NCI-H1930 (cell line): ENCODE measurements around the gene FATE1.
"Not testable (repeated sequence)": the region's sequence is repeated elsewhere in the genome, so short reads cannot be mapped to it uniquely, and the experiment has no call there.

Experiments
- DNase-seq, 2 experiments: peaks; one replicate each; lab custom pipeline; 2025; lab: John Stamatoyannopoulos, UW

FATE1 gene

GRCh38 chrX:151715752-151716151 lies at the start of gene FATE1:
TSS of gene FATE1 (plus strand) at chrX:151716035. CDS start at chrX:151716120, 85 bp downstream.
- DNase-seq = no peak

- DNase-seq = no peak
These were observed 40.6 kb upstream of the FATE1 start for GRCh38 chrX:151675121-151675746.

GRCh38 chrX:151676196-151676595 lies 39.6 kb upstream of the FATE1 start:
- no peak for DNase-seq

GRCh38 chrX:151679798-151680402 lies 35.9 kb upstream of the FATE1 start:
- no peak for DNase-seq

GRCh38 chrX:151680805-151681204 lies 35.0 kb upstream of the FATE1 start:
- peak; percentile 16 to 20 for DNase-seq

- no peak for DNase-seq
These were observed 28.2 kb upstream of the FATE1 start for GRCh38 chrX:151687635-151688034.

- no peak for DNase-seq
These were observed 27.1 kb upstream of the FATE1 start for GRCh38 chrX:151688695-151689094.

- no peak for DNase-seq
These were observed 23.0 kb upstream of the FATE1 start for GRCh38 chrX:151692825-151693224.

GRCh38 chrX:151694121-151694520 lies 21.7 kb upstream of the FATE1 start:
- DNase-seq = no peak

GRCh38 chrX:151694661-151695582 lies 20.9 kb upstream of the FATE1 start, which contains the start of gene PRRG3:
TSS of gene PRRG3 (plus strand) at chrX:151695458. CDS start at chrX:151698815, 3,357 bp downstream.
- DNase-seq = no peak

GRCh38 chrX:151695583-151696340 lies 20.1 kb upstream of the FATE1 start:
- no peak for DNase-seq

GRCh38 chrX:151697082-151697481 lies 18.8 kb upstream of the FATE1 start:
- DNase-seq = not testable (repeated sequence)

- DNase-seq = no peak
These were observed 18.3 kb upstream of the FATE1 start for GRCh38 chrX:151697522-151697921.

GRCh38 chrX:151698485-151698884 lies 17.4 kb upstream of the FATE1 start:
- no peak for DNase-seq

- no peak for DNase-seq
These were observed 16.1 kb upstream of the FATE1 start for GRCh38 chrX:151699746-151700145.

- DNase-seq = no peak
These were observed 15.3 kb upstream of the FATE1 start for GRCh38 chrX:151700581-151700980.

- no peak for DNase-seq
These were observed 14.8 kb upstream of the FATE1 start for GRCh38 chrX:151701071-151701470.

GRCh38 chrX:151701531-151701930 lies 14.3 kb upstream of the FATE1 start:
- DNase-seq = no peak

- DNase-seq = no peak
These were observed 13.7 kb upstream of the FATE1 start for GRCh38 chrX:151702026-151702714.

GRCh38 chrX:151702741-151703340 lies 13.0 kb upstream of the FATE1 start:
- DNase-seq = no peak

- DNase-seq = no peak
These were observed 12.3 kb upstream of the FATE1 start for GRCh38 chrX:151703487-151703886.
